Hindlimb muscle (tissue), 1 donor: ENCODE measurements around the gene TRIM37. TPM values are rescaled to one million over a fixed set of nuclear protein-coding genes. Genes with fewer than 3 reads are reported as not detected.
"Not testable (repeated sequence)": the region's sequence is repeated elsewhere in the genome, so short reads cannot be mapped to it uniquely, and the experiment has no call there.

Source experiments
- DNase-seq: peaks from one replicate; pipeline ENCODE4 v3.0.0-alpha.2; 2013
- polyA plus RNA-seq: library from polyadenylated mRNA; unstranded; fragments of 120-200 nt; gene quantifications from one replicate; pipeline ENCODE4 v1.2.1, GENCODE V29; 2013; ENCODE audit not compliant: insufficient read length

TRIM37 gene
- 13.9 TPM for polyA plus RNA-seq

GRCh38 chr17:59106463-59107305 is at the start of gene TRIM37:
Gene TRIM37 (minus strand): TSS chr17:59106880. CDS start chr17:59106461, 419 bp downstream.
- peak; percentile 99 for DNase-seq

GRCh38 chr17:59155439-59156177 is 48.9 kb upstream of the TRIM37 start, which contains the start of gene PRR11:
Gene PRR11 (plus strand): TSS chr17:59155746. CDS start chr17:59169753, 14,007 bp downstream.
- DNase-seq, result peak; percentile 98

- no peak for DNase-seq
Measured at GRCh38 chr17:59154721-59155438, 48.2 kb upstream of the TRIM37 start, which contains the start of gene SKA2. Gene SKA2 (minus strand): TSS chr17:59155186. CDS start chr17:59155163, 23 bp downstream.

GRCh38 chr17:59154292-59154720 is 47.6 kb upstream of the TRIM37 start:
- DNase-seq, result no peak

- no peak for DNase-seq
Measured at GRCh38 chr17:59152925-59153324, 46.2 kb upstream of the TRIM37 start.

GRCh38 chr17:59151591-59151990 is 44.9 kb upstream of the TRIM37 start:
- DNase-seq, result no peak

GRCh38 chr17:59151006-59151405 is 44.3 kb upstream of the TRIM37 start:
- no peak for DNase-seq

GRCh38 chr17:59149841-59150511 is 43.3 kb upstream of the TRIM37 start:
- DNase-seq, result no peak

- no peak for DNase-seq
Measured at GRCh38 chr17:59149051-59149450, 42.4 kb upstream of the TRIM37 start.

- DNase-seq, result no peak
Measured at GRCh38 chr17:59145571-59146096, 39.0 kb upstream of the TRIM37 start.

GRCh38 chr17:59141860-59142259 is 35.2 kb upstream of the TRIM37 start:
- DNase-seq, result no peak

GRCh38 chr17:59139939-59140338 is 33.3 kb upstream of the TRIM37 start:
- DNase-seq, result no peak

- not testable (repeated sequence) for DNase-seq
Measured at GRCh38 chr17:59138339-59138738, 31.7 kb upstream of the TRIM37 start.

- DNase-seq, result no peak
Measured at GRCh38 chr17:59131131-59131530, 24.5 kb upstream of the TRIM37 start.

GRCh38 chr17:59129814-59130213 is 23.1 kb upstream of the TRIM37 start:
- DNase-seq, result no peak

- no peak for DNase-seq
Measured at GRCh38 chr17:59126809-59127417, 20.2 kb upstream of the TRIM37 start.

GRCh38 chr17:59124665-59125064 is 18.0 kb upstream of the TRIM37 start:
- DNase-seq, result no peak

- no peak for DNase-seq
Measured at GRCh38 chr17:59121901-59122480, 15.3 kb upstream of the TRIM37 start.

GRCh38 chr17:59115474-59115873 is 8.8 kb upstream of the TRIM37 start:
- no peak for DNase-seq

- DNase-seq, result no peak
Measured at GRCh38 chr17:59111539-59111938, 4.9 kb upstream of the TRIM37 start.

- no peak for DNase-seq
Measured at GRCh38 chr17:59110973-59111372, 4.3 kb upstream of the TRIM37 start.
